Activated naive CD8-positive, alpha-beta T cell treated with anti-CD3 and anti-CD28 coated beads, Interleukin-2, amount 50 U/mL, for 16 hours (primary cell): ENCODE measurements around the gene TFEB.
"Not testable (repeated sequence)": the region's sequence is repeated elsewhere in the genome, so short reads cannot be mapped to it uniquely, and the experiment has no call there.

ENCODE experiments used
- DNase-seq: peaks from one replicate; pipeline ENCODE4 v3.0.0-alpha.2; 2020; ENCODE audit warnings: low read depth, low spot score

TFEB gene

GRCh38 chr6:41766043-41766664, 30.7 kb upstream of the TFEB start:
- not testable (repeated sequence) for DNase-seq

DNA sequence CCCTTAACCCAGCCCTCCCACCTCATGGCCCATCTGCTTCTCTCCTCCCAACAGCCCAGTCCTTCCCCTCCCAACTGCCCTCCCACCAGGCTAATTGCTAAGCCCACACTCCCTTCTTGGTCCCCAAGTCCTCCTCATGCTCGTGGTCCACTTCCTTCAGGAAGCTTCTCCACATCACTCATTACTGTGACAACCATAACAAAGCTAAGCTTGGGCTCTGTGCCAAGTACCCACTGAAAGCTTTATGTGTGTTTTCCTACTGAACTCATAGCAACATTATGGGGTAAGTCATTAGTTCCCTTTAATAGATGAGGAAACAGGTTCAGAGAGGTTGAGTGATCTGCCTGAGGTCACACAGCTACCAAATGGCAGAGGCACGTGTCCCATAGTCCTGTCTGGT, 28.1 kb upstream of the TFEB start:
- DNase-seq: no peak

- no peak for DNase-seq
Observed at GRCh38 chr6:41759905-41760579, 24.6 kb upstream of the TFEB start.

GRCh38 chr6:41759106-41759904, 23.9 kb upstream of the TFEB start:
- DNase-seq: no peak

DNA sequence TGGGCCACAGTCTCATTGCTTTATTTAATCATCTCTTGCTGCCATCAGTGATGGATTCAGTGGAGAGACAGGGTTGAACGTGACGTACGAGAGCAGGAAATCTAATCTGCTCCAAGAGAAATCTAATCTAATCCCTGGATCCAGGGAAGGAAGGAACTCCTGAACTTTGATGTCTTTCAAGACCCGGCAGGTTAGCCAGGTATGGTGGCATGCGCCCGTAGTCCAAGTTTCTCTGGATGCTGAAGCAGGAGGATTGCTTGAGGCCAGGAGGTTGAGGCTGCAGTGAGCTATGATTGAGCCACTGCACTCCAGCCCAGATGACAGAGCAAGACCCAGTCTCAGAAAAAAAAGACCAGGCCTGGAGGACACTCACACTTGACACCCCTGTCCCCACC, 23.2 kb upstream of the TFEB start:
- no peak for DNase-seq

DNA sequence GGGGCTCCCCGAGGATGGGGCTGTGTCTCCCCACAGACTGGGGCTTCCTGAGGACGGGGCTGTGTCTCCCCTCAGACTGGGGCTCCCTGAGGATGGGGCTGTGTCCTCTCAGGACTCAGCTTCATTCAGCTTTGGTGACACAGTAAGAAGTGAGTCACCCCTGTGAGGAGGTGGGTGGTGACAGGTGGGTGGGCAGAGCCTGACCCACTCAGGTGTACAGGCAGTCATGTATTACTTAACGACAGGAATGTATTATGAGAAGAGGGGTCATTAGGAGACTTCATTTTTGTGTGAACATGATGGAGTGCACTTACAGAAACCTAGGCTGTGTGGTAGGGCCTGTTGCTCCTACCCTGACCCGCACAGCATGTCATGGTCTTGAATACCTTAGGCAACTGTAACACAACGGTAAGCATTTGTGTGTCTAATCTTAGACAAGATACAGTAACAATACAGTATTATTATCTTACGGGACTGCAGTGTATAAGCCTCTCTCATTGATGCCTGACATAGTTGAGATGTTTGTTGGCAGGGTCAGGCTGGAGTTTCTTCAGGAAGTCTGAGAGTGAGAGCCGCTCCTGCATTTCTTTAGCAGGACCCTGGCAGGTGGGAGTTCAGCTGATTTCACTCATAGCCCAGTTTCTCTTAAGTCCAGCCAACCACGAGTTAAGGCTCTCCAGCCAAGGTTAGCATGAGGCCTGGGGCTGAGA, 22.7 kb upstream of the TFEB start:
- no peak for DNase-seq

DNA sequence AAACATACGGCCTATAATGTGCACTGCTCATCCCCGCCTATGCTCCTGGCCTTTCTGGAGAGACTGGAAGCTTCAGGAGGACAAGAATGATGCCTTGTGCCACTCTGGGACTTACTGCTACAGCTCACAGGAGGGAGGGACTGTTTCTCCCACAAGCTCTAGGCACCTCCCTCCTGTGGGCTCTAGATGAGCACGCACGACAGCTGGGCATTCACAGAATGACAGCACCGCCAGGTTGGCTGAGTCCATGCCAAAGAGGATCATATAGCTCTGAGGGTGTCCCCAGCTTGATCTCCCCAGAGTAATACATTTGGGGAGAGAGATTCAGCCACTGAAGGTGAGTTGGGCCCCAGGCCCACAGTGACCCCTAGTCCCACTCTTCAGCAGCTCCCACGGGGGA, 21.9 kb upstream of the TFEB start:
- no peak for DNase-seq

- DNase-seq: no peak
Observed at GRCh38 chr6:41756354-41756753, 20.9 kb upstream of the TFEB start.

- DNase-seq: no peak
Observed at GRCh38 chr6:41755895-41756294, 20.5 kb upstream of the TFEB start.

- DNase-seq: no peak
Observed at GRCh38 chr6:41750374-41750773, 15.0 kb upstream of the TFEB start.

GRCh38 chr6:41748542-41748941, 13.1 kb upstream of the TFEB start:
- no peak for DNase-seq

DNA sequence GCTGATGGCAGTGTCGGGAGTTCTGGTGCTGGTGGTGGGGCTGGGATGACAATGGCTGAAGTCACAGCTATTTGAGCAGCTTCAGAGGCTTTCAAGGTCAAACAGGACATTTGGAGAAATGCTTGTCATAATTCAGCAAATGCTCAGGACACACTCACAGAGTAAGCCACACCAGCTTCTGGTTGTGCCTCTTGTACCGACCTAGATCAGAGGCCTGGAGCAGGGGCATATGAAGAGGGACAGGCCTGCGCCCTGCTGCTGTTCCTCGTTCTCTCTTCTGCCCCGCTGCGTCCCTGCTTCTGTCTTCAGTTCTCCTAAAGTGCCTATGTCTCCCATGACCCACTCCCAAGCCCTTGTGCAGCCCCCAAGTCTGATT, 12.7 kb upstream of the TFEB start:
- DNase-seq: no peak

DNA sequence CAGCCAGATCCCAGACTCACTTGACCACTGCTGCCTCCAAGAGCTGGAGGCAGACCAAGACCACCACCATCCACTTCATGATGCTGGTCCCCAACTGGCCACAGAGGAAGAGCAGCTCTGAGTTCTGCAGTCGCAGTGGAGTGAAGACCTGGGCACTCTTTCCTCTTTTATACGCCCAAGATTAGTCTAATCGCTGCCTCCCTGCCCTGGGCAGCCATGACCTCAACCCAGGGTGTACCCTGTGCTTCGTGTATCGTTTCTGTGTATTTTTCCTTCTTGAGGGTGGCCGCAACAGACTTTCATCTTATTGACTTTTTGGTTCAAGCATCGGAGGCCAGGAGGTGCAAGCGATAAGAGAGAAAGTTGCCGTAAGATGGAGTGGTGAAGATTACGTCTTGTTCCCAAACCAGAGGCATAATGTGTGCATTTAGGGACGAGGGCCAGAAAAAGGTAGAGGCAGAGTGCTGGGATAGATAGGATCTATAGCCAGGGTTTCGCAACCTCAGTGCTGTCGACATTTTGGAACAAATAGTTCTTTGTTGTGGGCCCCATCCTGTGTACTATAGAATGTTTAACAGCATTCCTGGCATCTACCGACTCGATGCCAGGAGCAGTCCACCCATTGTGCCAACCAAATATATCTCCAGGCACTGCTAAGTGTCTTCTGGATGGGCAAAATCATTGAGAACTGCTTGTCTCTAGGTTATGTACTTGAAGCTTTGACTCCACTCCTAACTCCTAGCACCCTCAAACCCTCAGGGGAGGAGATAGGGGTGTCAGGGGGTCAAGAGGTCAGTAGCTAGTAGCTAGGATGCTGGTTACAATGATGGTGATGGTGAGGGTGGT, 12.1 kb upstream of the TFEB start, which contains the start of gene PGC:
PGC (minus strand) TSS at position 142 of the 846 bp plus-strand sequence; CDS start at position 79, 63 bp downstream.
- no peak for DNase-seq

- no peak for DNase-seq
Observed at GRCh38 chr6:41746107-41746506, 10.7 kb upstream of the TFEB start.

- DNase-seq: no peak
Observed at GRCh38 chr6:41744236-41744787, 8.9 kb upstream of the TFEB start.

GRCh38 chr6:41743406-41744235, 8.2 kb upstream of the TFEB start:
- DNase-seq: no peak

GRCh38 chr6:41741625-41742490, 6.5 kb upstream of the TFEB start:
- no peak for DNase-seq

DNA sequence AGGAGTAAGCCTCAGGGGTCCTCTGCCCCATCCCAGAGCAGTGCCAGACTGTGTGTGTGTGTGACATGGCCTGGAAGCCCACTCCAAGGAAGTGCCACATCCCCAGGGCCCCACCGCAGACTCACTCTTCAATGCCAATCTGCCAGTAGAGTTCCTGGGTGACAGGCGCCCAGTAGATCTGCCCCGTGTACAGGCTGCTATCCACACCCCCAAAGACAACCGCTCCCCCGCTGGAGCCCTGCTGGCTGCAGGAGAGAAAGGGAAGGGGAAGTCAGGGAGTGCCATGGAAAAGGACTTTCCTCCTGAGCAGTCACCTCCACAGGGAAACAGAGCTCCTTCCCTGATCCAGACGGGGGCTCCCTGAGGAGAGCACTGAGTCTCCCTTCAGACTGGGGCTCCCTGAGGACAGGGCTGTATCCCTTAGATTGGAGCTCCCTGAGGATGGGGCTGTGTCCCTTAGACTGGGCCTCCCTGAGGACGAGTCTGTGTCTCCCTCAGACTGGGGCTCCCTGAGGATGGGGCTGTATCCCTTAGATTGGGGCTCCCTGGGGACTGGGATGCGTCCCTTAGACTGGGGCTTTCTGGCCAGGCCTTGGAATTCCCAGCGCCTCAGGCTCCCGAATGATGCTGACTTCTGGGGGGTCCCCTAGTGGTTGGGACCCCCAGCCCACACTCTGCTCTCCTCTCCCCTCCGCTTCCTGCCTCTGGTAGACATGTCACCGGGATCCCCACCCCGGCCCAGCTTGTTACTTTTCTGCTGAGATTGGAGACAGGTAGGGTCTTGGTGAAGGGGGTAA, 5.2 kb upstream of the TFEB start:
- no peak for DNase-seq
